ENCODE results near the gene MAPK11.

MAPK11 gene

DNA sequence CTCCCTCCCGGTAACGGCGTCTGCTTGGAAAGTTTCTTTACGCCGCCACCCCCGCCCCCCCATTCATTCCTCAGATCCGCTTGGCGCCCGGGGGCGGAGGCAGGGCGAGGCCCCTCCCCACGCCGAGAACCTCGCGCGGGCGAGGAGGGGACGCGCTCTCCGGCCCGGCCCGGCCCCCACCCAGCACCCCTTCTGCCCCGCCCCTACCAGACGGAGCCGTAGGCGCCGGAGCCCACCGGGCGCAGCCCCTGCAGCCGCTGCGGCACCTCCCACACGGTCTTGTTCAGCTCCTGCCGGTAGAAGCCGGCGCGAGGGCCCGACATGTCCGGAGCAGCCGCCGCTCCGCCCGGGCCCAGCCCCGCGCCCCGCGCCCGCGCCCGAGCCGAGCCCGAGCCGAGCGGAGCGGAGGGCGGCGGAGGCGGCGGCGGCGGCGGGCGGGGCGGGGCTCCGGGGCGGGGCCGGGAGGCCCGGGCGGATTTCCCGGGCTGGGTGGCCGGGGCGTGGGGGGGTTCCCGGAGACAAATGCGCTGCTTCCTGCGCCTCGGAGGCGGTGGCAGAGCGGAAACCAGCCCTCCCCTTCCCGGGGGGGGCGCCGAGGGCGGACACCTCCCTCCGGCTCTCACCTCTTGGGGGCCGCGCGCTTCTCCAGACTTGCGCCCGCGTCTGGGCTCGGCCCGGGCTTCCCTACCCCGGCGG, at the start of gene MAPK11:
Gene MAPK11, minus strand, starts transcription at position 411 of the 696 bp plus-strand sequence. Its CDS starts 88 bp downstream, at position 323.
- DNase-seq: no peak

DNA sequence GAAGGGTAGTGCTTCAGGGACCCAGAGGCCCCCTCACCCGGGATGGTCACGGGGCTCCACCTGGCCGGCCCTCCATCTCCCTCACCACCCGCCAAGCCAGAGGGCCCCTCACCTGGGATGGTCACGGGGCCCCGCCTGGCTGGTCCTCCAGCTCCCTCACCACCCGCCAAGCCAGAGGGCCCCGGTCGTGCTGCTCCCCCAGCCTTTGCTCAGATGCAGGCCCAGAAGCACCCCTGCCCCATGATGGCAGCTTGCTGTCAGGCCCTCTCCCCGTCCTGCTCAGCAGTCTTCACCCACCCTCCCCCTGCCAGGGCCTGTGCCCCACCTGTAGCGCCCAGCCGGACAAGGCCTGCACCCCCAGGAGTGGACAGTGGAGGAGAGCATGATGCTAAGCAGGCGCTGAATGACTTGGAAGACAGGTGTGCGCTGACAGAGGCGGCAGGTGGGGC, 49.3 kb upstream of the MAPK11 start:
- DNase-seq: no peak

GRCh38 chr22:50318698-50319411, 48.7 kb upstream of the MAPK11 start:
- no peak for DNase-seq

- no peak for DNase-seq
Observed at GRCh38 chr22:50318356-50318697, 48.1 kb upstream of the MAPK11 start.

DNA sequence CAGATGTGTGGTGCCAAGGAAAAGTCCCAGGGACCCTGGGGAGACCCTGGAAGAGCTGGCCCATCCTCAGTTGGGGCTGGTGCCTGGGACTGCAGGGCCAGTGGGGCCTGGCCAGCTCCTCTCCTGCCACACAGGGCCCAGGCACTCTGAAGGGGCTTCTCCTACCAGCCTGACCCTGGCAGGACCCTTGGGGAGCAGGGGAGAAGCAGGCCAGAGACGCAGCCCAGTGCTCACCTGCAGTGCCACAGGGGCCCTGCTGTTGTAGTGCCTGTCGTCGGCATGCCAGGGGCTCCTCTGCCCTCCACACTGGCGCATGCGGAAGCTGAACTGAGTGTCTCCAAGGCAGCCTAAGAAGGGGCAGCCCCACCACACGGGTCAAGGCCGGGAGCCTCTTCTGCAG, 47.5 kb upstream of the MAPK11 start:
- DNase-seq: no peak

DNA sequence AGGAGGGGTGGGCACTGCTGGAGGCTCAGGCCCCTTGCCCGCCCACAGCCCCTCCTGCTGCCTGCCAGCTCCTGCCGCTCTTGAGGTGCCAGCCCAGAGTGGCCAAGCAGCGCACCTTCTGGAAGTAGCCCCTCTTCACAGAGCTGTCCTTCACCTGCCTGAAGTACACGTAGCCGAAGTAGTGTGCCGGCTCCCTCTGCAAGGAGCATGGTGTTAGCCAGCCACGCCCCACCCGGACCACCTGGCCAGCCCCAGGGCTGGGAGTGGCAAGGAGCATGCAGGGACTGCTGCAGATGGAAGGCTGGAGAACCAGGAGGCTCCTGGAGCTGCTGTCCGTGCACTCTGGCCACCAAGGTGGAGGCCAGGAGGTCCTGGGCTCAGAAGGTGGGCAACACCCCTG, 47.0 kb upstream of the MAPK11 start:
- DNase-seq: no peak

DNA sequence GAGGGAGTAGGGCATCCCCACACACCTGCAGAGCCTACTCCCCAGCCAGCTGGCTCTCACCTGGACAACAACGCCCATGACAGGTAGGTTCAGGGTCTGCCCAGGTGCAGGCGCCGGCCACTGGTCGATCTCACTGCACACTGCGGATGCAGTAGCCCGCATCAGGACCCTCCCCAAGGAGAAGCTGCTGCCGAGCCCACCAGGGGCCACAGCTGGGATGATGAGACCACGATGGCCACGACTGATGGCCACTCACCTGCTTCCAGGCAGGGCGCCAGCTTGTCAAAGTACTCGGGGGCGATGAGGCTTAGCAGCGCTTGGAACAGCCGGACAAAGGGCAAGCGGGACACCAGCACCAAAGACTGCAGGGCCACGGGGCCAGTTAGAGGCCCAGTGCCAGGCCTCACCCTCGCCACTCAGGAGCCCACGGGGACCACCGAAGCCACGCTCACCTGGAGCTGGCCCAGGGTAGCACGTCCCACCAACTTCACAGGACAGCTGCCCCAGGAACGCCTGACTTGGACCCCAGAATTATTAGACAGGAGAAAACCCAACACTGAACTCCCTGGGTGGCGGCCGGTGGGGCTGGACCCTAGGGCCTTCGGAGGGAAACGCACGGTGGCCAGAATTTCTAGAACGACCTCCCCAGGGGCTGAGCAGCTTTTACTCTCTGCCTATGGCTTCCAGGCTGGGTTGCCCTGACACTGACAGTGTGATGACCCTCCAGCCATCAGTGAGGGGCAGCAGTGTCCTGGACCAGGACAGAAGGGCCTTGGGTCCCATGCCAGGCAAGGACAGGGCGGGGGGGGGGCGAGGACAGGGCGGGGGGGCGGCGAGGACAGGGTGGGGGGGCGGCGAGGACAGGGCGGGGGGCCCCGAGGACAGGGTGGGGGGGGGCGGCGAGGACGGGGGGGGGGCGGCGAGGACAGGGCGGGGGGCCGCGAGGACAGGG, 46.2 kb upstream of the MAPK11 start:
- no peak for DNase-seq

GRCh38 chr22:50315289-50316113, 45.3 kb upstream of the MAPK11 start:
- no peak for DNase-seq

DNA sequence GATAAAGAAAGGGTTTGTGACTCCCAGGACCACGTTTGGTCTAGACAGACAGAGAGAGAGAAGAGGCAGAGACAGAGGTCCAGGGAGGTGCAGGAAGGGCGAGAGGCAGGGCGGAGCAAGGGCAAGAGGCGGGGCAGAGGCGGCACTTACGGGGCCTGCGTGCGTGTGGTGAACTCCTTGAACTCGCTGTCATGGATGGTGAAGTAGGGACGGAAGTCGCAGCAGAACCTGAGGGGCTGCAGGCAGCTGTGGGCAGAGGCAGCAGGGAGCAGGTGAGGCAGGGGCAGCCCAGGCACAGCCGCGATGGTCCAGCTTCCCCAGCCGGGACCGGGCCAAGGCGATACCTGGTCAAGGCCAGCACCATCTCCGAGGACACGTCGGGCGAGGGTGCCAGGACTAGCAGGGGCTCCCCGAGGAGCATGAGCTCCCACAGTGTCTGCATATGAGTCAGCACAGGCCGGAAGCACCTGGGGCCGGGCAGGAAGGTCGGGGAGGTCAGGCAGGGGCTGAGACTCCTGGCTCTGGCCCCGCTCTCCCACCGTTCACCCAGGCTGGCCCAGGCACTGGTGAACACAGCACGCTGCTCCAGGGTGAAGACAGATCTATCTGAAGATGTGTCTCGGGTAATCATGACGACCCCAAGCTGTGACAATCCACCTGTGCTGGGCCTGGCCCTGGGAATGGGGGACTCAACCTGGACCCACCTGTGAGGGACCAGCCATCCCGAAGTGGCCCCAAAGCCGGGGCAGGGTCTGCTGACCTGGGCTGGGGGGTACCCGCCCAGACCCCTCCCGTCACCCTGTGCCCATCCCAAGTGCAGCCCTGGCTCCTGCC, 44.5 kb upstream of the MAPK11 start:
- DNase-seq: no peak

- no peak for DNase-seq
Observed at GRCh38 chr22:50314081-50314454, 43.9 kb upstream of the MAPK11 start.

- no peak for DNase-seq
Observed at GRCh38 chr22:50313600-50313999, 43.4 kb upstream of the MAPK11 start.

DNA sequence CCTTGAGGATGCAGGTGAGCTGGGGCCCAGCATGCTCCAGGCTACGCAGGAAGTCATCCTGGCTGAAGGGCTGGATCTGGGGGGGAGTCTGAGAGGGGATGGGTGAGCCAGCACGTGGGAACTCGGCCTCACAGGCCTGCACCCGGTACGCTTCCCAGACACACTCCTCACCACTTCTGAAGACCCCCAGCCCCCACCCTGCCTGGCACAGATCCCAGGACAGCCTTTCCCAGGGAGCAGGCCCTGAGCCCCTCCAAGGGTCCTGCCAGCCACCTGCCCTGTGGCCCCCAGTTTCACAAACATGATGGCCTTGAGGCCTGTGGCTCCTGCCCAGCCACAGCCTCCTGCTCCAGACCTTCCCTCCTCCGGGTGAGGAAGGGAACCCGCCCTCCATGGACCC, 42.8 kb upstream of the MAPK11 start:
- DNase-seq: no peak

GRCh38 chr22:50312371-50312770, 42.2 kb upstream of the MAPK11 start:
- no peak for DNase-seq

GRCh38 chr22:50311606-50312351, 41.6 kb upstream of the MAPK11 start:
- DNase-seq: no peak

DNA sequence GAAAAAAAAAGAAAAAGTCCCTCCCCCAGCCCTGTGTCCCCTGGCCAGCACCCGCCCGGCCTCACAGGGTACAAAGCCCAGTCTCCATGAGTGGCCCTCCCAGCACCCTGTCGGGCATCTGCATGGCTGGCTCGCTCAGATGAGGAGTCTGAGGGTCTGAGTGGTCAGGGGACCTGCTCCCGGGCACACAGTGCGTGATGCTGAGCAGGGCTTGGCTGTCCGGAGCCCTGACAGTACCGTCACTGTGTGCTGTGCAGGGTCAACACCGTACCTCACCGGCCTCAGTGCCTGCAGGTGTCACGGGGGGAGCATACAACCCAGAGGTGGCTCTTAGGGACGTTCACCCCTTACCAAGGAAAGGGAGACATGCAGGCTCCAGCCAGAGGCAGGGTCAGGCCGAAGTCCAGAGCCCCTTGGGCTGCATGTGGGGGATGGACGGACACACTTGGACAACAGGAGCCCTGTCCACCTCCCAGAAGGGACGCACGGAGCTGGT, 40.8 kb upstream of the MAPK11 start:
- no peak for DNase-seq

DNA sequence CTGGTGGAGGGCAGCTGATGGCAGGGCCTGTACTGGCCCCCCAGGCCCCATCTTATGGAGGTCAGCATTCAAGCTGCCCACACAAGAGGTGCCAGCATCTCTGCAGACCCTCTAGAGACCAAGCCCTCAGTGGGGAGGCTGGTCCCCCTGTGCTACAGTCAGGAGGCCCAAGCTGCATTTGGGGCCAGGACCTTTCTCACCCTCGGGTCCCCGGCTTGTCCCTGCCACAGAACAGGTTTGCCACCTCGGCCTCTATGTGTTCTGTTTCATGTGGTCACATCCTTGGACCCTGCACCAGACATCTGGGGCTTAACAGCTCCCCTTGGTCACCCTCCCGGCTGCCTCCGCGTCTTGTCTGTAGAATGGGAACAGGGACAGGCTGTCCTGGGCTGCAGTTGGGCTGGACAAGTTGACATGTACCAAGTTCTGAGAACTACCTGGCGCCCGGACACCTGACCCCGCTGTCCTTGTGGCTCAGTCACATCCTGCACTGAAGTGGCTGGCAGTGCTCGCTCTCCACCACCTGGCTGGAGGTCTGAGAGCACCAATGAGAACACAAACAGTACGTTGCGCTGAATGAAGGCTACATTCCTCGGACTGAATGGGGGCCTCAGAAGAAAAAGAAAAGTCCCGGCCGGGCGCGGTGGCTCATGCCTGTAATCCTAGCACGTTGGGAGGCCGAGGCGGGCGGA, 40.0 kb upstream of the MAPK11 start:
- no peak for DNase-seq

DNA sequence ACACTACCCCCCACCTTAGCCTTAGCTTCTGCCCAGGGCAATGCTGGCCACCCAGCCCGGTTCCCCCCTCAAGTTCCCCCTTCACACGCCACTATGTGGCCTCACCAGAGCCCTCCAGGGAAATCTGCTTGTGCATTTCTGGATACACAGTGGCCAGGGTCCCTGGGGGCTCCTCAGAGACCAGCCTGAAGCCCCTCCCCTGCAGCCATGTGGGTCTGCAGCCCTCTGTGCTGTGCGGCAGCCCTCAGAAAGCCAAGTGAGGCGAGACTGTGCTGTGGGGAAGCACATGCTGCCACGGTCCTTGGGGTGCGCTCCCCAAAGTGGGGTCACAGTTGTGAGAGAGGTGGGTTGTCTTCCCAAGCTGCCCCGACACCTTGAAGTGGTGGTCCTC, 39.4 kb upstream of the MAPK11 start:
- DNase-seq: no peak

DNA sequence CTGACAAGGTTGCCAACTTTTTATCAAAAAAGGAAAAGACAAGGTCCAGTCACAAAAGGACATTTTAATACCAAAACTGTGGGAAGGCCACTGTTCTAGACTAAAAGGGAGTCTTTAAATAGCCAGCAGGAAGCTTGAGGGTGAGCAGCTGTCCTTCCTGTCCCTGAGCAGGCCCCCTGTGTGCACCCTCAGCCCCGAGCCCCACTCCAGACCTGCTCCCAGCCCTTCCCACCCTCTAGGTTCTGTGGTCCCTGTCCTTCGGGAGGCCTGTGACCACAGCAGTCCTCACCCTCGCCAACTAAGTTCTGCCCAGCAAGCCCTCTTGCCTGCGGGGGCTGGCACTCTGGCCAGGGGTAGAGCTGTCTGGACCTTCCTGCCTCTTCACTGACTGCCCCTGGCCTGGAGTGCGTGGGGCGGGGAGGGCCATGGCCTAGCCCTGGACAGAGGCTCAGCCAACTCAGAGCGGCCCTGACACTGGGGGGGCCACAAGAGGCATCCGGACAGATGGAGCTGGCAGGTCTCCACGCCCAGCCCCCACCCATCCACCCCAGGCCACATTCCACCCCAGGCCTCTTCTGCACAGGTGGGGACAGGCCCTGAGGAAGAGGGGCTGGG, 38.9 kb upstream of the MAPK11 start:
- no peak for DNase-seq

- DNase-seq: no peak
Observed at GRCh38 chr22:50308597-50308935, 38.4 kb upstream of the MAPK11 start.
